Activated effector memory CD4-positive, alpha-beta T cell treated with Interleukin-2 at 50 U/mL for 16 hours (primary cell): ENCODE measurements around the gene CRTAP.
"Not testable (repeated sequence)": the region's sequence is repeated elsewhere in the genome, so short reads cannot be mapped to it uniquely, and the experiment has no call there.

Experiments used
- DNase-seq: peaks from one replicate; pipeline ENCODE4 v3.0.0-alpha.2; 2020

CRTAP gene

GRCh38 chr3:33145221-33145900, 31.5 kb downstream of the CRTAP start:
- DNase-seq, result no peak

DNA sequence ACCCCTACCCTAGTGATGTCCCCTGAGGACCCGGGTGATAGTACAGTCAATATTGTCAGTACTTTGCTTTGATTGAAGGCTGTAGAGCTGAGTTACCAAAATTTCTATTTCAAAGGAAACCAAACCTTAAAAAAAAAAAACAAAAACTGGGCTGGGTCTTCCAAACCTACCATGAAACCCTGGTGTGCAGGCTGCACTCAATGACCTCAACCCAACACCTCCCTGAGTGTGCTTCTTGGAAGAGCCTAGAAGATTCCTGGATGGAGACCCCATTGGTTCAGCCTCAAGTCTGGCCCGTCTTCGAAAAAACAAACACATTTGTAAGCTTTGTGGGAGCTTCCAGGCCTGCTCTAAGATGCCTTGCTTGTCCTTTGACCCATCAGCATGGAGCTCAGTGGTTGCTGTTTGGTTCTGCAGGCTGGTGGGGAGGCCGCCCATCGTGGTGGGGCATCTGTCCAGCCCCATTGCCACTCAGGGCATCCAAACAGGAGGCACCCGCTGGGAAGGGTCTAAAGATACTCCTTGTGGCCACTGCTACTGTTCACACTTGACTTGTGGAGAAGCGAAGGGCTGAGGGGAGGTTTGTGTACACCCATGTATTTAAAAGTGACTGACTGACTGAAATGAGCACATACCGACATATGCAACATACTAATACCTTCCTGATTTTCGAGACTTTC, 32.2 kb downstream of the CRTAP start:
- DNase-seq, result no peak

- no peak for DNase-seq
These were observed 33.1 kb downstream of the CRTAP start for GRCh38 chr3:33146791-33147445.

DNA sequence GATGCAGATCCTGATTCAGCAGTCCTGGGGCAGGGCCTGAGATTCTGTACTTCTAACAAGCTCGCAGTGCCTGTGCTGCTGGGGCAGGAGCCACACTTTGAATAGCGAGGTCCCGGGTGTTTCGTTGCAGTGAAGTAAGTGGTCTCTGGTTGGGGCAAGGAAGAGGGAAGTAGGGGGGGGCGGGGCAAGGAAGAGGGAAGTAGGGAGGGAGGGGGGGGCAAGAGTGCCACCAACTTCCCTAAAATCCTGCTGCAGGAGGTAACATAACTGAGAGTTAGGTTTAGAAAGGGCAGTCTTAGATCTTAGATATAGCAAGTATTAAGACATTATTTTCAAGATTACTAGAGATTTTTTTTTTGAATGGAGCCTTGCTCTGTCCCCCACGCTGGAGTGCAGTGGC, 35.5 kb downstream of the CRTAP start:
- no peak for DNase-seq

GRCh38 chr3:33152363-33153360, 38.8 kb downstream of the CRTAP start:
- DNase-seq, result no peak

GRCh38 chr3:33153782-33154181, 40.0 kb downstream of the CRTAP start:
- DNase-seq, result no peak

- no peak for DNase-seq
These were observed 41.5 kb downstream of the CRTAP start for GRCh38 chr3:33155301-33155700.

DNA sequence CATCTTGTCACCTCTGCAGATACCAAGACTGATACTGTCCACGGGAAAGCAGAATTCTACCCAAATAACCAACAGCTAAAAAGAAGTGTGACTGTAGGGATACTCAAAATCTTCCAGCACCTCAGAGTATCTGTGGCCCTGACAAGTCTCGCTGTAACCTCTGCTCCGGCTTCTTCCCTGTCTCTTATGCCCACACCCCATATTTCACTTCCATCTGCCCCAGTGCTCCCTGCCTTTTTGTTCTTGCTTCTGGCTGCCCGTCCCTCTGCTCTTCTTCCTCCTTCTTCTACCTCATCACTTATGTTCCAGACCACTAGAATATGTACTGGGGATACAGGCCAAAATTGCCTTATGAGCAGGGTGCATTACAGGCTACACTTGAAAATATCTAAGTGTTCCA, 45.4 kb downstream of the CRTAP start:
- DNase-seq, result no peak

DNA sequence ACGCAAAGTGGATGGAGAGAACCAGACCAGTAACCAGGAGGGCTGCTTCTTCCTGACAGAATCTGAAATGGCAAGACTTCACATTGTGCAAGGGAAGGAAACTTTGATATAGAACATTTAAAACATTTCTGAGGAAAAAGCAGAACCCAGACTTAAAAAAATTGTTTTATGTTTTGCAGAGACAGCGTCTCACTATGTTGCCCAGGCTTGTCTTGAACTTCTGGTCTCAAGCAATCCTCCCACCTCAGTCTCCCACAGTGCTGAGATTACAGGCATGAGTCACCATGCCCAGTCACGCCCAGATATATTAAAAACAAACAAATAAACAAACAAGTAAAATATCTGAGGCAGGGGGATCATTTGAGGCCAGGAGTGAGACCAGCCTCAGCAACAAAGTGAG, 46.2 kb downstream of the CRTAP start:
- no peak for DNase-seq

DNA sequence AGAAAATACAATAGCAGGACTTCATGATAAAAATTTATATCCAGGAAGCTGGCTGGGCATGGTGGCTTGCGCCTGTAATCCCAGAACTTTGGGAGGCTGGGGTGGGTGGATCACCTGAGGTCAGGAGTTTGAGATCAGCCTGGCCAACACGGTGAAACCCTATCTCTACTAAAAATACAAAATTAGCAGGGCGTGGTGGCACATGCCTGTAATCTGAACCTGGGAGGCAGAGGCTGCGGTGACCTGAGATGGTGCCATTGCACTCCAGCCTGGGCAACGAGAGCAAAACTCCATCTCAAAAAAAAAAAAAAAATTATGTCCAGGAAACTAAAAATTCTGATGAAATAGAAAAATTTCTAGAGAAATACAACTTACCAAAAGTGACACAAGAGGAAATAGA, 48.8 kb downstream of the CRTAP start:
- DNase-seq, result not testable (repeated sequence)

- no peak for DNase-seq
These were observed 51.6 kb downstream of the CRTAP start for GRCh38 chr3:33165372-33165771.

GRCh38 chr3:33166095-33166494, 52.3 kb downstream of the CRTAP start:
- no peak for DNase-seq

- DNase-seq, result no peak
These were observed 53.5 kb downstream of the CRTAP start for GRCh38 chr3:33167284-33167683.

DNA sequence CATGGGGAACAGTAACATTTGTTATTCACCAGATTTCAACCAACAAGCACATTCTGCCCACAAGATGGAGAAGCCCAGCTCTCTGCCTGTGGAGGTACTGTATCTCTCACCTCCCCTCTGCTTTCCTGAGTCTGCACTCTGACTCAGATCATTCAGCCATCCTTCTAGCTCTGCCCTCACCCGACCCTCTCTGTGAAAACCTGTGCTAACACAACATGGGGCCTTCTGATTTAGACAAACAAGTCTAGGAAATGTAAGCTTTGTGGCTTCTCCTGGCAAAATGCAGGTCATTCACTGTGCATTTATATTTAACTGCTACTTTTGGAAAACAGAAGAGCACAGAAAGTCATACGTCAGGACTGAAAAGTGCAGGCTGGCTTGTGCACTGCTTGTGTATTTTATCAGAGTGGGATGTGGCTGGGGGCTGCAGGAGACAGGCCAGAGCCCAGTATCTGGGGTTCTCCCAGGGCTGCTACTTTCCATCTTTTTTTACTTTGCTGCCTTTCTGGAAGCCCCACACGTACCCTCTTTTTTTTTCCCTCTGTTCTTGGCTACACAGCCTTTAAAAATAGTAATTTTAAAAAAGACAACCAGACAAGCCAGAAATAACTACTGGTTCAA, 54.0 kb downstream of the CRTAP start:
- no peak for DNase-seq

- no peak for DNase-seq
These were observed 56.7 kb downstream of the CRTAP start for GRCh38 chr3:33170531-33170930.

- no peak for DNase-seq
These were observed 57.8 kb downstream of the CRTAP start for GRCh38 chr3:33171580-33171979.

DNA sequence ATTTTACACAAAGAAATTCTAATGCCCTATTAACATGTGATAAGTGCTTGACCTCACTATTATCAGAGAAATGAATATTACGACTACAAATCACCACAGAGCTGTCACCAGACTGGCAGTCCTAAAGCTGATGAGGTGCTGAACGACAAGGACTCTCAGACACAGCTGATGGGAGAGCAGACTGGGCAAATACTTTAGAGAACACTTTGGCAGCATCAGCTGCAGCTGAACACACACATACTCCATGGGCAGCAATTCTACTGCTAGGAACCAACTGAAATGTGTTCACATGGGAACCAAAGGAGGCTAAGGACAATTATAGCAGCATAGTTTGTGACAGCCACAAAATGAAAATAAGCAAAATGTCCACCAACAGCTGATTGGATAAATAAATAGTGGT, 59.3 kb downstream of the CRTAP start:
- DNase-seq, result no peak

DNA sequence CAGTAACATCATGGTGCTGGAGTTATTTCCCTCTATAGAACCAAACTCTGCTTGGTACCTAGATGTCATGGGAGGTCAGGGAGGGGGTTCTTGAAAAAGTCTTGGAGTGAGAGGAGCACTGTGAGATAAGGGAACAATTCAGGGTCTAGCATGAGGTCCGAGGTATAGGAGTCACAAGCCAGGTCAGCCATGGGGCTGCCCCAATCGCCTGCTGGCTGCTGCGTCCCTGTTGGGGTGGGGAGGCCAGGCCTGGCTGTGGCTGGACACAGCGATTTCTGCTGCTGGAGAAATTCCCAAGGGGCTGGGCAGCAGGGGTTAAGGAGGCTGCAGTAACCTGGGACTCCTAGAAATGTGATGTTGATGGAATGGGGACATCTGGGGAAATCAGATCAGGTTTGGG, 59.9 kb downstream of the CRTAP start:
- no peak for DNase-seq

GRCh38 chr3:33174095-33174494, 60.3 kb downstream of the CRTAP start:
- DNase-seq, result no peak

DNA sequence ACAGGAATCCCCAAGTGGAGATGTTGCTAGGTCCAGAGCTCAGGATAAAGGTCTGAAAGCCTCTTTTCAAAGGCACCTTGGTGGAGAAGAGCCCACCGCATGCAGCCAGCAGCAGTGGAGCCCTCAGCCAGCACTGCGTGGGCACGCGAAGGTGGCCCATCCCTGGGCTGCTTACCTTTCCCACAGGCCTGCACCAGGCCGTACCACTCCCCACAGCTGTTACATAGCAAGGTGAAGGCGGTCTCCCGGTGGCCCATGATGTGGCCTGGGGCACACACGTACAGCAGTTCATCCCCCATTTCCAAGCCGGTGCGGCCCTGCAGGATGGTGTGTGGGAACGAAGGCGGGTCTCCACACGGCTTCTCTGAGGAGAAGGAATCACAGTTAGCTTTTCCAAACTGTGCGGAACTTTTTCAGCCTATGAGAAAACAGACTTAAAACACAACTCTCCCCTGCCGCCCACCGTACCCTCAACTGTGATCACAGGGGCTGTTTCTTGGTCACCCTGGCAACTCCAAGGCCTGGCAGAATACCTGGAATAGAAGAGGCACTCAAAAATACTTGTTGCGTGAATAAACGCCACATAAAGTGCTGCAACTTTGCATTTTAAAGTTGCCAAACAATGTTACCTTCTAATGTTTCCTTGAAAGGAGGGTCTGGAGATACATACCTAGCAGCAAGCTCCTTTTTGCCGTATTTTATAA, 61.0 kb downstream of the CRTAP start:
- no peak for DNase-seq

DNA sequence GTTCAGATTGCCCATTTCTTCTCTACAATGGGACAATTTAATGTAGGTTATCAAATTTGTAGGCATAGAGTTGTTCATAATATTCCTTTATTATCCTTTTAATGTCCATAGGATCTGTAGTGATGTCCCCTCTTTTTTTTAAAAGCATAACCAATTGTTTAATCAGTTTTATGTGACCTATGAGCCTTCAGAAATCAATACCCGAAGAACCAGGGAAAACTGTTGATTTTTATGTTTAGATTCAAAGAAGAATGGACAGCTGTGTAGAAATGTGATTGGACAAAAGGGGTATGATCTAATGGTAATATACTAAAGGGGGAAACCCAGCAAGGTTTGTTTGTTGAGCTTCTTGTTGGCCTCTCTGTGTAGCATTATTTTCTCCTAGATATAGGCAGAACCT, 65.3 kb downstream of the CRTAP start:
- no peak for DNase-seq

DNA sequence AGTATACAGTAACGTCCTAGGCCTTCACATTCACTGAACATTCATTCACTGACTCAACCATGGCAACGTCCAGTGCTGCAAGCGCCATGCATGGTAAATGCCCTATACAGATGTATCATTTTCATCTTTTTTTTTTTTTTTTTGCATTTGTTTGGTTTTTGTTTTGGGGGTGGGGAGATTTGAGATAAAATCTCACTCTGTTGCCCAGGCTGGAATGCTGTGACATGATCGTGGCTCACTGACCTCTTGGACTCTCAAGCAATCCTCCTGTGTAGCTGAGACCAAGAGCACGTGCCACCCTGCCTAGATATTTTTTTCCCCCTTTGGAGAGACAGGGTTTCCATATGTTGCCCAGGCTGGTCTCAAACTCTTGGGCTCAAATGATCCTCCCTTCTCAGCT, 67.4 kb downstream of the CRTAP start:
- DNase-seq, result no peak
